Activated CD8-positive, alpha-beta T cell treated with anti-CD3 and anti-CD28 coated beads for 36 hours (primary cell): Measurements from ENCODE around the gene NAGS. TPM values are rescaled to one million over a fixed set of nuclear protein-coding genes. Genes with fewer than 3 reads are reported as not detected.

Experiments used
- ATAC-seq: fragments of 200-7000 bp; cut with Tn5 transposase; one replicate; pipeline ENCODE4 v1.10.0; 2021; ENCODE audit warnings: mild to moderate bottlenecking, moderate library complexity
- CTCF ChIA-PET: fragments of 350-600 bp; sonication (Branson Sonifier 250); formaldehyde crosslinking; loops from one replicate; lab custom pipeline; 2021; ENCODE audit warnings: antibody characterized with exemption; lab: Charles Lee
- POLR2A ChIA-PET: fragments of 350-600 bp; sonication (Branson Sonifier 250); formaldehyde crosslinking; loops from one replicate; lab custom pipeline; 2021; ENCODE audit warnings: antibody characterized with exemption; lab: Charles Lee
- DNase-seq: peaks from one replicate; pipeline ENCODE4 v3.0.0-alpha.2; 2020
- H3K27ac Mint-ChIP-seq: one replicate; pipeline ENCODE4 v1.8.0; 2021; ENCODE audit warnings: mild to moderate bottlenecking, mixed read lengths
- H3K27me3 Mint-ChIP-seq: one replicate; pipeline ENCODE4 v1.8.0; 2021; ENCODE audit warnings: mixed read lengths
- H3K36me3 Mint-ChIP-seq: one replicate; pipeline ENCODE4 v1.8.0; 2021; ENCODE audit warnings: low read depth, mixed read lengths
- H3K4me1 Mint-ChIP-seq: one replicate; pipeline ENCODE4 v1.8.0; 2021; ENCODE audit warnings: low read depth, mixed read lengths
- H3K4me3 Mint-ChIP-seq: one replicate; pipeline ENCODE4 v1.8.0; 2021; ENCODE audit warnings: mild to moderate bottlenecking, moderate library complexity, mixed read lengths
- H3K9me3 Mint-ChIP-seq: one replicate; pipeline ENCODE4 v1.8.0; 2021; ENCODE audit warnings: mixed read lengths
- CTCF ChIP-seq: fragments of 200-600 bp; IDR thresholded peaks from one replicate; pipeline ENCODE4 v1.8.0; 2022; ENCODE audit warnings: antibody characterized with exemption, mild to moderate bottlenecking
- intact Hi-C: fragments of 100-400 bp; cut with micrococcal nuclease; formaldehyde crosslinking; loops from one replicate; pipeline ENCODE4 v1.10.0; 2022
- total RNA-seq, 2 experiments: library from RNA; stranded (reverse); gene quantifications; one replicate each; pipeline ENCODE4 v1.2.3, GENCODE V29; 2021

Gene NAGS
- total RNA-seq, 2 experiments from 2014 or later: 1.7 to 2.4 TPM

DNA sequence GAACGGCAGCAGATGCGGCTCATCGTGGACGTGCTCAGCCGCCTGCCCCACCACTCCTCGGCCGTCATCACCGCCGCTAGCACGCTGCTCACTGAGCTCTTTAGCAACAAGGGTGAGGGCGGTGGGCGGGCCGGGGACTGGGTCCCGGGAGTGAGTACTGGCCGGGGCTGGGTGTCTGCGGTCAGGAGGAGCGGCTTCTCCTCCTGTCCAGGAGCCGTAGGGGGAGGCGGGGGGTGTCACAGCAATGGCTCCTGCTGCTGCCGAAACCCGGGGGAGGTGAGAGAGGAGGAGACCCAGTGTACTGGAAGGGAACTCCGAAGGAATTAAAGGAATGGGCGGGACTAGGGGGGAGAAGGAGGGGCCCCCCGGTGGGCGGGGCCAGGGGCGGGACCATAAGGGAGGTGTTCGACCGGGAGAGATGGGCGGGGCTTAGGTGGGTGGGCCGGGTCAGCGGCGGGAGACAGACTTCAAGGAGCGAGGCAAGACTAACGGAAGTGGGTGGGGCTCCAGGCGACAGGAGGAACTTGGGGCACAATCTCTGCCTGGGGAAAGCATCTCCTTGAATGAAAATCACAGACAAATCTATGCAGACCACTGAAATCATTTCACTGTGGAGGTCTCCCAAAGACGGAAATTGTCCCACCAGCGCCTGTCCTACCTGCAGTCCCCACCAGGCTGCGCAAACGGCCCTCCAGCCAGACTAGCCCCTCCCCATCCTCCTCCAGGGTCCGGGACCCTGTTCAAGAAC, 2.4 kb downstream of the NAGS start:
- peak overlapping the region; percentile 64 for H3K27ac Mint-ChIP-seq

GRCh38 chr17:44007346-44008204, 3.2 kb downstream of the NAGS start:
- Mint-ChIP-seq H3K4me3 (peak overlapping the region; percentile 83), H3K4me1 (peaks cover 24% of the 10 kb centered on the region), H3K27me3 (peaks cover 17% of the 10 kb centered on the region), H3K27ac (no peak overlapping the region), H3K9me3 (no peaks in the 10 kb centered on the region), H3K36me3 (peaks cover 14% of the 10 kb centered on the region)
- TF ChIP-seq CTCF: no peak
- POLR2A ChIA-PET: interaction anchor here (0.6 to 1.2 kb wide), 4 partner anchors 17 to 42 kb away, joined by 3 read pairs; no protein-coding TSS in a partner anchor
- no peak for DNase-seq
- no peak for ATAC-seq
- intact Hi-C loops: no loop called here
- CTCF ChIA-PET: interaction anchor here (0.6 to 2.0 kb wide), 6 partner anchors 9 to 143 kb away, joined by 3 to 9 read pairs (median 3); no protein-coding TSS in a partner anchor

More for the DNA sequence above, 2.4 kb downstream of the NAGS start:
- POLR2A ChIA-PET: interaction anchor here (0.6 to 1.0 kb wide), 2 partner anchors 34 to 43 kb away, joined by 3 read pairs; no protein-coding TSS in a partner anchor
- peaks cover 14% of the 10 kb centered on the region for H3K36me3 Mint-ChIP-seq
- H3K9me3 Mint-ChIP-seq: no peaks in the 10 kb centered on the region
- CTCF ChIA-PET: interaction anchor here (0.6 to 1.6 kb wide), 7 partner anchors 8 to 144 kb away, joined by 3 to 7 read pairs (median 4); partner anchors contain the start of gene MPP2
- H3K4me1 Mint-ChIP-seq: peaks cover 24% of the 10 kb centered on the region
- H3K27me3 Mint-ChIP-seq: peaks cover 17% of the 10 kb centered on the region
- ATAC-seq (peak; percentile 91), DNase-seq (peak; percentile 100)
- TF ChIP-seq CTCF: peak; percentile 44
- intact Hi-C loops: no loop called here
- peak overlapping the region; percentile 83 for H3K4me3 Mint-ChIP-seq

DNA sequence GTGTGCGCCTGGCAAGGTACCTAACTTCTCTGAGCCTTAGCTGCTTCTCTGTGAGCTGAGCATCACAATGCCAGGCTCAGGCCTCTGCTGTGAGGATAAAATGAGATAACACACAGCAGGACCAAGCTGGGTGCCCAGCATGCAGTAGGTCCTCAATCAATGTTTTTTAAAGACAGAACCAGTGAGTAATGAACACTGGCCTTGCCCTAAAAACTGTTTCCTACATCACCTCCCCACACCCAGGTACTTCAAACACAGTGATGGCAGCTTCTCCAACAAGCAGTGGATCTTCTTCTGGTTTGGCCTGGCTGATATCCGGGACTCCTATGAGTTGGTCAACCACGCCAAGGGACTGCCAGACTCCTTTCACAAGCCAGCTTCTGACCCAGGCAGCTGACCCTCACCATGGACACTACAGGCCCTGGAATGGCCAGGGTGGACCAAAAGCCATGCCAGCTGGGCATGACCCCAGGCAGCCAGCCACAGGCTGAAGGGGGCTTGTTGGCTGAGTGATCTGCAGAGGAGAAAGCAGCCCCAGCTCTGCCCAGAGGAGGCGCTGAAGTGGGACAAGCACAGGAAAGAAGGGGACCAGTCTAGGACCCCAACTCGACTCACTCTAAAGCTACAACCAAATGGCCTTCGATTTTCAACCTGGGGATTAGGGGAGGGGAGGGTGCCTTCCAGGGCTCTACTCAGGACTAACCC, 3.9 kb downstream of the NAGS start:
- CTCF ChIA-PET: interaction anchor here (1.0 to 2.0 kb wide), 7 partner anchors 13 to 130 kb away, joined by 3 to 9 read pairs (median 4); no protein-coding TSS in a partner anchor
- no peaks in the 10 kb centered on the region for H3K9me3 Mint-ChIP-seq
- H3K4me1 Mint-ChIP-seq: peaks cover 24% of the 10 kb centered on the region
- H3K4me3 Mint-ChIP-seq: peak overlapping the region; percentile 83
- no peak overlapping the region for H3K27ac Mint-ChIP-seq
- no peak for TF ChIP-seq CTCF
- DNase-seq: peak; percentile 26
- peaks cover 17% of the 10 kb centered on the region for H3K27me3 Mint-ChIP-seq
- peaks cover 16% of the 10 kb centered on the region for H3K36me3 Mint-ChIP-seq
- POLR2A ChIA-PET: interaction anchor here (0.5 to 1.2 kb wide), 4 partner anchors 16 to 314 kb away, joined by 3 read pairs; partner anchors contain the start of gene LSM12
- intact Hi-C loops: no loop called here
- ATAC-seq: no peak

- Mint-ChIP-seq H3K27ac (no peak overlapping the region), H3K4me1 (peaks cover 25% of the 10 kb centered on the region)
These were observed 6.7 kb downstream of the NAGS start for GRCh38 chr17:44010966-44011647.

More at GRCh38 chr17:44010966-44011647, 6.7 kb downstream of the NAGS start:
- DNase-seq (no peak), ATAC-seq (no peak)
- no peak overlapping the region for H3K4me3 Mint-ChIP-seq
- ChIA-PET CTCF (interaction anchor here (1.2 kb wide), 1 partner anchor 12 kb away, joined by 3 read pairs; no protein-coding TSS in a partner anchor), POLR2A (interaction anchor here (0.9 to 1.5 kb wide), 3 partner anchors 12 to 643 kb away, joined by 3 read pairs; no protein-coding TSS in a partner anchor)
- peaks cover 19% of the 10 kb centered on the region for H3K36me3 Mint-ChIP-seq
- no peaks in the 10 kb centered on the region for H3K9me3 Mint-ChIP-seq
- H3K27me3 Mint-ChIP-seq: peaks cover 4% of the 10 kb centered on the region
- intact Hi-C loops: no loop called here
- TF ChIP-seq CTCF: no peak
